Measurements from ENCODE around the gene PACRG. TPM values are rescaled to one million over a fixed set of nuclear protein-coding genes. Genes with fewer than 3 reads are reported as not detected.

PACRG gene
- total and polyA plus RNA-seq, 2 of the 13 experiments (the other 11 are each of a cell fraction or from before 2014, with no cell fraction given) = 0.13 TPM; not detected in 1

DNA sequence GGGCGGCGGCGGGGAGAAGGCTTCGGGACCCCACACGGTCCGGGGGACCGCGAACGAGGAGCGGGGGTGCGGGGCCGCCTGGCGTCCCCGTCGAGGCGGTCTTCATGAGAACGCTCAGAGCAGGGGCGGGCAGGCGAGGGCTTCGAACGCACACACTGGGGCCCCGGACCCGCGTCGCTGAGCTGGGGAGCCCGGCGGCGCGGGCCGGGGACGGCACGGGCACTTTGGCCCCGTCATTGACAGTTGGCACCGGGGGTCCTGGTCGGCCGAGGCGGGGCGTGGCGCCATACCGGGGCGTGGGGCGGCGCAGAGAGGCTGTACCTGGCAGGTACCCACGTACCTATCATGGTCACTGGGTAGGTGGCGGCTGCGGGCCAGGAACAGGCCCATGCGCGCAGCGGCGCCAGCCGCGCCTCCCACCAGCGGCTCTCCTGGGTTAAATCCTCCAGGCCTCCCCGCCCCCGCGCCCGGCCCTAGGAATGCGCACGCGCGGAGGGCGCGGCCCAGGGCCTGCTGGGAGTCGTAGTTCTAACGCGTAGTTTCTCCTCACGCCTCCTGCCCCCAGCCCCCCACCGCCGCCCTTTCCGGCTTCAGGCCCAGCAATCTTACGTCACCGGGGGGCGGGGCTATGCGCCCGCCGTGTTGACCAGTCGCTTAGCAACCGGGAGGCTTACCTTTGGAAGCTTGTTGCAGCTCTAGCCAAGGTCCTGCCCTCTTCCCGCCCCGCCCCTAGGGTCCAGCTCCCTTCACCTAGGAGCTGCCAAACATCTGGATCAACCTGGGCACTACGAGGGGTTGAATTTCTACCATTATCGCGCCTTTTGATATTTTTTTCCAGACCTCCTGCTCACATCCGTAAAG is at the start of gene PACRG, which contains the start of gene PRKN (continued):
- TF ChIP-seq, protein P1, sequence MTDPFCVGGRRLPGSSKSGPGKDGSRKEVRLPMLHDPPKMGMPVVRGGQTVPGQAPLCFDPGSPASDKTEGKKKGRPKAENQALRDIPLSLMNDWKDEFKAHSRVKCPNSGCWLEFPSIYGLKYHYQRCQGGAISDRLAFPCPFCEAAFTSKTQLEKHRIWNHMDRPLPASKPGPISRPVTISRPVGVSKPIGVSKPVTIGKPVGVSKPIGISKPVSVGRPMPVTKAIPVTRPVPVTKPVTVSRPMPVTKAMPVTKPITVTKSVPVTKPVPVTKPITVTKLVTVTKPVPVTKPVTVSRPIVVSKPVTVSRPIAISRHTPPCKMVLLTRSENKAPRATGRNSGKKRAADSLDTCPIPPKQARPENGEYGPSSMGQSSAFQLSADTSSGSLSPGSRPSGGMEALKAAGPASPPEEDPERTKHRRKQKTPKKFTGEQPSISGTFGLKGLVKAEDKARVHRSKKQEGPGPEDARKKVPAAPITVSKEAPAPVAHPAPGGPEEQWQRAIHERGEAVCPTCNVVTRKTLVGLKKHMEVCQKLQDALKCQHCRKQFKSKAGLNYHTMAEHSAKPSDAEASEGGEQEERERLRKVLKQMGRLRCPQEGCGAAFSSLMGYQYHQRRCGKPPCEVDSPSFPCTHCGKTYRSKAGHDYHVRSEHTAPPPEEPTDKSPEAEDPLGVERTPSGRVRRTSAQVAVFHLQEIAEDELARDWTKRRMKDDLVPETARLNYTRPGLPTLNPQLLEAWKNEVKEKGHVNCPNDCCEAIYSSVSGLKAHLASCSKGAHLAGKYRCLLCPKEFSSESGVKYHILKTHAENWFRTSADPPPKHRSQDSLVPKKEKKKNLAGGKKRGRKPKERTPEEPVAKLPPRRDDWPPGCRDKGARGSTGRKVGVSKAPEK (CRISPR knock-in tag; IDR thresholded peaks at IDR 0.05; ENCODE audit: borderline replicate concordance) = no peak
- TF ChIP-seq RNF2 (conservative IDR thresholded peaks at IDR 0.05; ENCODE audit: low read depth) (no peak; the same call in 1 of the 2 replicates), TMF1 (CRISPR knock-in tag; IDR thresholded peaks at IDR 0.05; ENCODE audit: low read depth) (no peak), SP2 (CRISPR knock-in tag; IDR thresholded peaks at IDR 0.05) (peak; percentile 35; the same call in 1 of the 2 replicates), TBX3 (IDR thresholded peaks at IDR 0.05; ENCODE audit: borderline replicate concordance) (peak; percentile 79; the same call in 1 of the 2 replicates), SP140L (CRISPR knock-in tag; IDR thresholded peaks at IDR 0.05; ENCODE audit: borderline replicate concordance) (no peak), HNRNPK (IDR thresholded peaks at IDR 0.05; ENCODE audit: low read depth, low read length, poor library complexity, severe bottlenecking) (peak; percentile 39), ZNF747 (CRISPR knock-in tag; IDR thresholded peaks at IDR 0.05; ENCODE audit: borderline replicate concordance) (peak; percentile 92), ZBTB7B (CRISPR knock-in tag; IDR thresholded peaks at IDR 0.05) (peak; percentile 64), FOXK2 (IDR thresholded peaks at IDR 0.05) (peak; percentile 30; the same call in 1 of the 2 replicates), AHDC1 (CRISPR knock-in tag; IDR thresholded peaks at IDR 0.05; ENCODE audit: borderline replicate concordance) (peak; percentile 53; the same call in 1 of the 2 replicates), ZNF550 (CRISPR knock-in tag; IDR thresholded peaks at IDR 0.05; ENCODE audit: borderline replicate concordance) (0 out of 2 replicates have a peak, but pooled peaks have one; percentile 61), SMARCE1 (IDR thresholded peaks at IDR 0.05; ENCODE audit: borderline replicate concordance) (no peak), NPAS2 (CRISPR knock-in tag; IDR thresholded peaks at IDR 0.05; ENCODE audit: borderline replicate concordance) (no peak), ZZZ3 (CRISPR knock-in tag; IDR thresholded peaks at IDR 0.05; ENCODE audit: borderline replicate concordance) (0 out of 2 replicates have a peak, but pooled peaks have one; percentile 64), HNF4G (IDR thresholded peaks at IDR 0.05; ENCODE audit: borderline replicate concordance, low read depth, low read length) (peak; percentile 36; the same call in 1 of the 2 replicates), HNF4G (CRISPR knock-in tag; IDR thresholded peaks at IDR 0.05; ENCODE audit: borderline replicate concordance, low read depth) (no peak), HHEX (CRISPR knock-in tag; IDR thresholded peaks at IDR 0.05) (0 out of 2 replicates have a peak, but pooled peaks have one; percentile 34)
- TF ChIP-seq, protein P2, sequence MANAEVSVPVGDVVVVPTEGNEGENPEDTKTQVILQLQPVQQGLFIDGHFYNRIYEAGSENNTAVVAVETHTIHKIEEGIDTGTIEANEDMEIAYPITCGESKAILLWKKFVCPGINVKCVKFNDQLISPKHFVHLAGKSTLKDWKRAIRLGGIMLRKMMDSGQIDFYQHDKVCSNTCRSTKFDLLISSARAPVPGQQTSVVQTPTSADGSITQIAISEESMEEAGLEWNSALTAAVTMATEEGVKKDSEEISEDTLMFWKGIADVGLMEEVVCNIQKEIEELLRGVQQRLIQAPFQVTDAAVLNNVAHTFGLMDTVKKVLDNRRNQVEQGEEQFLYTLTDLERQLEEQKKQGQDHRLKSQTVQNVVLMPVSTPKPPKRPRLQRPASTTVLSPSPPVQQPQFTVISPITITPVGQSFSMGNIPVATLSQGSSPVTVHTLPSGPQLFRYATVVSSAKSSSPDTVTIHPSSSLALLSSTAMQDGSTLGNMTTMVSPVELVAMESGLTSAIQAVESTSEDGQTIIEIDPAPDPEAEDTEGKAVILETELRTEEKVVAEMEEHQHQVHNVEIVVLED (CRISPR knock-in tag; IDR thresholded peaks at IDR 0.05; ENCODE audit: borderline replicate concordance) = peak; percentile 86
